GM21723 (cell line): ENCODE results near the gene CRYAB.

ENCODE experiments used
- ATAC-seq: cut with Tn5 transposase; IDR thresholded peaks from one replicate; pipeline ENCODE4 v1.9.1; 2021; ENCODE audit warnings: mild to moderate bottlenecking, moderate library complexity; ENCODE audit not compliant: unreplicated experiment

The CRYAB gene, protein sequence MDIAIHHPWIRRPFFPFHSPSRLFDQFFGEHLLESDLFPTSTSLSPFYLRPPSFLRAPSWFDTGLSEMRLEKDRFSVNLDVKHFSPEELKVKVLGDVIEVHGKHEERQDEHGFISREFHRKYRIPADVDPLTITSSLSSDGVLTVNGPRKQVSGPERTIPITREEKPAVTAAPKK

DNA sequence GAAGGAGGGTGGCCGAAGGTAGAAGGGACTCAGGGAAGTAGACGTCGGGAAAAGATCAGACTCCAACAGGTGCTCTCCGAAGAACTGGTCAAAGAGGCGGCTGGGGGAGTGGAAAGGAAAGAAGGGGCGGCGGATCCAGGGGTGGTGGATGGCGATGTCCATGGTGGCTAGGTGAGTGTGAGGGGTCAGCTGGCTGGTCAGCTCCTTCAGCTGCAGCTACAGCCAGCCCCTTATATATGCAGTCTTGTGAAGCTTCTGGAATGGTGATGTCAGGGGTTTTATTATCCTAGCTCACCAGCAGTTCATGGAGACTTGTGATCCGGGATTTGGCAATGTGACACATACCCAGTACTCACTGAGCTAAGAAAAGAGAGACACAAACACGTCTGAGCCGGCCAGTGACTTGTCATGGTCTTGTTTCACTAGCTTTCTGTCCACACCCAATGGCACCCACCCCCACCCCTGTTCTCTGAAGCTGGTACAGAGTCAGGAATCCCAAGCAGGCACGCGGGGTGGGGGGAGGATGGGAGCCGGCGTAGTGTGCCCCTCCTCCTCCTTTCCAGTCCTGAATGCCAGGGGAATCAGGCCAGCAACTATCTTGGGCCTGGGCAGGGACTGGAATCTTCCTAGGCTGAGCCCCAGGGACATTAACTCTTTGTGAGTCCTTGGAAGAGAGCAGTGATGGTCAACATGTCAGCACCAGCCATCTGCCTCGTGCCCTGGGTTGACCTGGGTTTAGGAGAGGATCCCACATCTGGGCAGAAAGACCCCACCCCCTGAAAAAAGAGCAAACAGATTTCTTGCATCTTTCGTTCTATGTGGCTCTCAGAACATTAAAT lies at the start of gene CRYAB:
CRYAB (minus strand) TSS at position 208 of the 839 bp plus-strand sequence; CDS start at position 162, 46 bp downstream.
- no peak for ATAC-seq

- no peak for ATAC-seq
Measured at GRCh38 chr11:111960916-111961315, 49.3 kb upstream of the CRYAB start.

- no peak for ATAC-seq
Measured at GRCh38 chr11:111957663-111958444, 46.3 kb upstream of the CRYAB start.

- no peak for ATAC-seq
Measured at GRCh38 chr11:111954154-111954553, 42.6 kb upstream of the CRYAB start.

DNA sequence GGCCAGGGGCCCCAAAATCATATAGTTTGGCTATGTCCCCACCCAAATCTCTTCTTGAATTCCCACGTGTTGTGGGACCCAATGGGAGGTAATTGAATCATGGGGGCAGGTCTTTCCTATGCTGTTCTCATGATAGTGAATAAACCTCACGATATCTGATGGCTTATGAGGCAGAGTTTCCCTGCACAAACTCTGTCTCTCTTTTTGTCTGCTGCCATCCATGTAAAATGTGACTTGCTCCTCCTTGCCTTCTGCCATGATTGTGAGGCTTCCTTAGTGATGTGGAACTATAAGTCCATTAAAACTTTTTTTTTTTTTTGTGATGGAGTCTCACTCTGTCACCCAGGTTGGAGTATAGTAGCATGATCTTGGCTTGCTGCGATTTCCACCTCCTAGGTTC lies 40.0 kb upstream of the CRYAB start:
- no peak for ATAC-seq

DNA sequence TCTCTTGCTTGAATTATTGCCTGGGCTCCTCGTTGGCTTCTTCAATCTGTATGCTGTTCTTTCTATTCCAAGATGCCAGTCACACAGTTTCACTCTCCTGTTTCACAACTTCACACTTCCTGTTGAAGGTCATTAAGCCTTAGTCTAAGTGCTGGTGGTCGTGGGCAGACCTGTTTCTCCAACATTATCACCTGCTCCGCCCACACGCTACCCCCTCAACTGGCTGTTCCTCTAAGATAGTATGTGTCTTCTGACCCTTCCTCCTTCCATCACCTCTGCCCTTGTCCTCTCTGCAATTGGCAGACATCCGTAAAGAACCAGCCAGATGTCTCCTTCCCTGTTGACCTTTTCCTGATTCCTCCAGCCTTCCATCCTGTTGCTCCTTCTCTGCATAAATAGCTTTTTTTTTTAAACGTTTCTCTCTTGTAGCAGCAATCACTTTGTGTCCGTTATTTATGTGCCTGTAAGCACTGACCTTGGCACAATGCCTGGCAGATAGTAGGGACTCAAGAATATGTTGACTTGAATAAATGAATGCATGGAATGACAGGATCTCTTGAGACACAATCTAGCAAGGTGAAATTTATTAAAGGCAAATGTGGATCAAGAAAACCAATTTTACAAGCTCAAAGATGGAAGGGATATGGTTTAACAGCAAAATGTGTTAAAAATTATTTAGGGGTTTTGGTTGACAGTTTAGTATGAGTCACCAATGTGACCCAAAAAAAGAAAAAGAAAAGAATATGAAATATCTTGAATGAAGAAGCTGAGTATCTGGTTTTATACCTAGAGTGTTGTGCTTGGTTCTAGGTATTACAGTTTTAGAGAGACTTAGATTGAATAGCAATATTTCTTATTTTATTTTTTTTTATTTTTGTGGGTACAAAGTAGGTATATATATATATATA lies 38.2 kb upstream of the CRYAB start:
- ATAC-seq = no peak

DNA sequence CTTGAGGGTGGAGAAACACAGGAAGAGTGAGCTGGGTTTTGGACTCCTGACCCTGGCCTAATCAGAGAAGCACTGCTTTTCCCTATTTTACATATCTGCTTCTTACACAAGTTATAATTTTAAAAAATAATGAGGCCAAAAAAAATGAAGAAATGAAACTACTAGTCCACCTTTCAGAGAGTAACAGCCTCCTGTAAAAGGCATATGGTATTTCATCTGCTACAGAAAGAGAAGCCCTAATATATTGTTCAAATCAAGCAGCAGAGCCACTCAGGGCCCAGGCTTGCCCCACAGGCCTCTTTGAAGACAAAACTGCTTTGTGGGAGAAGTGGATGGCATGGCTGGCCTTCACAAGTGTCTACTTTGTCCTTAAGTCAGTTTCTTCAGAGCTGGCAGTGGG lies 35.6 kb upstream of the CRYAB start:
- peak; percentile 74 for ATAC-seq

- ATAC-seq = no peak
Measured at GRCh38 chr11:111946499-111946898, 34.9 kb upstream of the CRYAB start.

- ATAC-seq = no peak
Measured at GRCh38 chr11:111945198-111945597, 33.6 kb upstream of the CRYAB start.

GRCh38 chr11:111944651-111945051 lies 33.1 kb upstream of the CRYAB start:
- ATAC-seq = no peak

- ATAC-seq = no peak
Measured at GRCh38 chr11:111944139-111944538, 32.6 kb upstream of the CRYAB start.

- no peak for ATAC-seq
Measured at GRCh38 chr11:111942829-111943228, 31.3 kb upstream of the CRYAB start.

DNA sequence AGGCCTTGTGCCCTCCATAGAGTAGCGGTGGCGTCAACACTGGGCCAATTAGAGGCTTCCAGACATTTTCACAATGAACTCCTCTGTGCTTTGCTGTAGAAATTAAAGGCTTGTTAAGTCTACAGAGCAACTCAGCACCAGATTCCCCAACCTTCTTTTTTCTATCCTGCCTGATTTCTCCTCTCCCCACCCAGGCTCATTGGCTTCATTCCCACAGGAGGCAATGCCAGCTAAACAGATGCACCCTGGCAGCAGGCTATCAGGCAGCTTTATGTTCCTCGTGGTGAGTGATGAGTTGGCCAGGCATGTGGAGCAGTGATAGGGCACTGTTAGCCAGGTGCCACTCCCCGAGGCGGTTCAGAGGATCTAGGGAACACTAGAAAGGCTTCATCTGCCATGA lies 30.4 kb upstream of the CRYAB start:
- no peak for ATAC-seq

GRCh38 chr11:111939836-111940604 lies 28.4 kb upstream of the CRYAB start:
- no peak for ATAC-seq

DNA sequence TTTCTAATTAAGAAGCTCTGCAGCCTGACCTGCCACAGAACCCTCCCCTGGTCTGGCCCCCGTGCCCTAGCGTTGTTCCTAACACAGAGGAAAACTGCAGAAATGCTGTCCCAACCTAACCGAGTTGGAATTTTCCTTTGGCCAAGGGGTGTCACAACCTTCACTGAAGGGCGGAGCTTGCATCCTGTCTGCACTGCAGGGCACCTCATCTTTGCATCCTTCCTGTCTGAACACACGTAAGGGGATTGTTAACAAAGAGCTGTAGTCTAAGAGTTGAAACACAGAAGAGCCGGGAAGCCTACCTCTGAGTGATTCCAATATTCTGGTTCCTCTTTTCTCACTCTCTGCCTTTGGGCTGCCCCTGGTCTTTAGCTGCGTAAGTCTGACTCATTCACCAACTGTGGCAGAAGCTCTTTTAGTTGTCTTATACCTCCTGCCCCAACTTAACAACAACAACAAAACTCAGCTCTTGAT lies 27.2 kb upstream of the CRYAB start:
- peak; percentile 85 for ATAC-seq

GRCh38 chr11:111937844-111938243 lies 26.3 kb upstream of the CRYAB start:
- no peak for ATAC-seq

DNA sequence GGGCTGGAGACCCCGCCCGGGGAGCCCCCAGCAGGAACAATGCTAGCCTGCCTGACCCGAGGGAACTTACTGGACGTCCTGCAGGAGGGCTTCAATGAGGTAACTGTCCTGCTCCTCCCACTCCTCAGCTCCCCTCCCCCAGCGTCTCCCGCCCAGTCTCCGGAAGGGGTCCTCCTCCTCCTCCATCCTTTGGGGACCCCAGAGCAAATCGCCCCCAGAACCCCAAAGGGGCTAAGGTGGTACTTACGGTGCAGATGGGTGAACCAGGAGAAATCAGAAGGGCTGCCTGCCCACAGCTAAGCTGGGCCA lies 25.8 kb upstream of the CRYAB start:
- no peak for ATAC-seq

DNA sequence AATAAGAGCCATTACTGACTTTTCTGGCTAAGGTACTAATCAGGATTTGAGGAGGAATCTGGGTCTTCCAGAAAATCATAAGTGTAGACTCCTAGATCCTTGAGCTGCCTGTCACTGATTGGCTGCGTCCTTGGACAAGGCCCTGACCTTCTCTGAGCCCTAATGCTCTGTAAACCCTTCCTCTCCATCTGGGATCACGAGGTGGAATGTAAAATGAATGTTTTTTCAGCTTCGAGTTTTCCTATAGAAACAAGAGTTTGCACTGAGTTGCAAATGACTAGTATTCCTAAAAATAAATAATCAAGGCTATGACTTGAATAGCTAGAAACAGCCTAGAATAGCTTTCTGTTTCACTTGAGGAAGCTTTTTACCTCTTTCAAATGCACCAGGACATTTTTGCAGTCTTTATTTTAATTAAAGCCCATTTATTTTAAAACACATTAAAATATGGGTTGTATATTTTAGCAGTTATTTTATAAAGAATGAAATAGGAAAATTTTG lies 24.5 kb upstream of the CRYAB start:
- ATAC-seq = no peak

DNA sequence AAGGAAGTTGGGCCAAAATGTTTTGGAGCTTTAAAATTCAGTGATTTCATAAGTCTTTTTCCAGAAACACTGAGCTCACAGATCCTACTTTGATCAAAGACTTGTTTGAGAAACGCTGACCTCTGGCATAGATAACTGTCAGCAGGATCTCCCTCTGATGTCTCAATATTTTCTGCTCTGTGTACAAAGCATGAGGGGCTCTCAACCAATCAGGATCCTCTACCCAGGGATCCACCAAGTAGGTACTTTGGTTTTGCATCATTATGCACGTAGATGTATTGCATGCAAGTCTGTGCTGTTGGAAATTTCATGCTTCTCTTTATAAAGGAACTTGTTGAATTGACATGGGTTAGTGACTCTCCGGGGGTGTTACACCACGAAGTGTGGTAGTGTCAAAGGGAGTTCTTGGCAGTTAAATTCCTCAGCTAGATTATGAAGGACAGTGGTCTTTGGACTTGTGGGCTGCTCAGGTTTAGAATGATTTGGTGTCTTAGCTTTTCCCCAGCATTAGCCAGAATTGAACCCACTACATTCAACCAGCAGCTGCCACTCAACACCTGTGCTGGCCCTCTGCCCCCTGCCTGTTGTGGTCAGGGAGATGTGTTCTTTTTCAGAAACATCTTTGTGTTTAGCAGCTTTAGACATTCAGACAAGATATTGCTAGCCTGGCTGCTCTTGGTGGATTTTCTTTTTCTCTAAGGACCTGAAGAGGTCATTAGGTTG lies 23.9 kb upstream of the CRYAB start:
- ATAC-seq = no peak
